ENCODE measurements around the gene CELA2B. TPM values are rescaled to one million over a fixed set of nuclear protein-coding genes. Genes with fewer than 3 reads are reported as not detected.

CELA2B gene
- total and polyA plus RNA-seq, 10 of the 15 experiments (the other 5 are each of a cell fraction or from before 2014, with no cell fraction given): not detected

DNA sequence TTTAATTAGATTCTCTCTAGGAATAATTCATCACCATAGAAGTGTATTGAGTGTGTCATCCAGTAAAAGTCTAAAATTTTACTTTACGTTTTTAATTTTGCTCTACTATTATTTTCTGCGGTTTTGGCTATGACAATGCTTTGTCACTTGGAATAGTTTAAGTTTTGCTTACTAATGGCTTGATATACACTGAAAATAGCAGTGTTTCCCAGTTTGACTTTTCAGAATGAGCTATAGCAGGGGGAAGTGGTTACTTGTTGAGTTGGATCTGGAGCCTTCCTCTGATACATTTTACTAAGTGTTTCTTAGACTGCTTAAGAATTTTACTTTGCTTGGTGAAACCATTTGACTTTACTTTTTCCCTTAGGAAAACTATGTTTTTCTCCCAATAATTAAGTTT, 55.8 kb downstream of the CELA2B start (continued):
- TF ChIP-seq, protein P1, sequence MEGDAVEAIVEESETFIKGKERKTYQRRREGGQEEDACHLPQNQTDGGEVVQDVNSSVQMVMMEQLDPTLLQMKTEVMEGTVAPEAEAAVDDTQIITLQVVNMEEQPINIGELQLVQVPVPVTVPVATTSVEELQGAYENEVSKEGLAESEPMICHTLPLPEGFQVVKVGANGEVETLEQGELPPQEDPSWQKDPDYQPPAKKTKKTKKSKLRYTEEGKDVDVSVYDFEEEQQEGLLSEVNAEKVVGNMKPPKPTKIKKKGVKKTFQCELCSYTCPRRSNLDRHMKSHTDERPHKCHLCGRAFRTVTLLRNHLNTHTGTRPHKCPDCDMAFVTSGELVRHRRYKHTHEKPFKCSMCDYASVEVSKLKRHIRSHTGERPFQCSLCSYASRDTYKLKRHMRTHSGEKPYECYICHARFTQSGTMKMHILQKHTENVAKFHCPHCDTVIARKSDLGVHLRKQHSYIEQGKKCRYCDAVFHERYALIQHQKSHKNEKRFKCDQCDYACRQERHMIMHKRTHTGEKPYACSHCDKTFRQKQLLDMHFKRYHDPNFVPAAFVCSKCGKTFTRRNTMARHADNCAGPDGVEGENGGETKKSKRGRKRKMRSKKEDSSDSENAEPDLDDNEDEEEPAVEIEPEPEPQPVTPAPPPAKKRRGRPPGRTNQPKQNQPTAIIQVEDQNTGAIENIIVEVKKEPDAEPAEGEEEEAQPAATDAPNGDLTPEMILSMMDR (IDR thresholded peaks at IDR 0.05 in 2 of 3, conservative IDR thresholded peaks at IDR 0.05 in 1 of 3; ENCODE audit: control insufficient read depth in 2 of 3, extremely low read depth in 1 of 3, insufficient read depth in 1 of 3, low read depth in 3 of 3, low read length in 3 of 3): no peak
- TF ChIP-seq ZZZ3 (IDR thresholded peaks at IDR 0.05; ENCODE audit: control insufficient read depth, insufficient read length, low read depth) (no peak), ZNF274 (IDR thresholded peaks at IDR 0.05; ENCODE audit: insufficient read depth, insufficient read length) (no peak), ZNF24 (IDR thresholded peaks at IDR 0.05) (no peak)

DNA sequence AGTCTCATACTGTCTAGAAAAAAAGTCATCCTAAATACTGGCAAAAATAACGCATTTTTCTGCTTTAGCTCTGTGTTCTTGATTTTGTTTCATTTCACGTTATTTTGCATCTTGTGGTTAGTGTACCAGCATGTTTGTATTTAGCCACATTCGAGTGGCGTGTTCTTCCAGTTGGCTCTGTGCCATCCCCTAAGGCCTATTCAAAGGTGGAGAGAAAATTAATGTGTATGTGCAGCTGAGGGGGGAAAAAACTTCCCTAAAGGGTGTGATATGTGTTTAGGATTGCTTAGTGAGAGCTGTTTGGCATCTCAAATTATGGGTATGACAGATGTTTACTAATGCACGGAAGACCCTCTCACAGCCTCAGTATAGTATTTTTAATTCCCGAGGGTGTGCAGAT, 62.9 kb downstream of the CELA2B start:
- Histone ChIP-seq H3K4me1 (ENCODE audit: control insufficient read depth, insufficient read depth, low read length) (no peaks in the 10 kb centered on the region), H3K4me3 (no peak overlapping the region), H4K20me1 (ENCODE audit: control insufficient read depth, insufficient read depth) (no peaks in the 10 kb centered on the region), H3K4me2 (ENCODE audit: control insufficient read depth, insufficient read depth) (no peak overlapping the region), H2AFZ (ENCODE audit: control insufficient read depth, low read depth, low read length) (no peak overlapping the region), H3K27ac (ENCODE audit: control insufficient read depth, insufficient read depth) (no peak overlapping the region), H3K79me2 (ENCODE audit: control insufficient read depth, insufficient read depth, low read length) (no peaks in the 10 kb centered on the region), H3K27me3 (replicated peaks in 1 of 2; ENCODE audit: control insufficient read depth in 2 of 2, insufficient read depth in 2 of 2, low read length in 1 of 2) (no peaks in the 10 kb centered on the region), H3K9me3 (replicated peaks; ENCODE audit: control insufficient read depth, insufficient read depth, low read length) (no peaks in the 10 kb centered on the region), H3K9ac (ENCODE audit: control insufficient read depth, insufficient read depth, low read length) (no peak overlapping the region), H3K36me3 (ENCODE audit: control insufficient read depth in 2 of 2, insufficient read depth in 2 of 2, low read length in 1 of 2) (peaks cover 0 to 28% of the 10 kb centered on the region in 2 experiments; a peak in 3 of 4 replicates)
- in situ Hi-C loops (cut with MboI): no loop called here
- 98% methylated on average over 6 of the region's 6 CpGs for WGBS (ENCODE audit: insufficient coverage, insufficient replicate concordance, low lambda C conversion rate, missing lambda C conversion rate)
- POLR2A ChIA-PET: no interaction called here
- FAIRE-seq (no peak), ATAC-seq (no peak), DNase-seq (ENCODE audit: low read depth, low spot score) (no peak)
- SMC1A ChIA-PET (ENCODE audit: uncharacterized antibody, unreplicated experiment): no interaction called here
- intact Hi-C loops (cut with micrococcal nuclease; ENCODE audit: unreplicated experiment): no loop called here
- BruUV-seq (replicated peaks): no TSS peak
- RAD21 ChIA-PET (ENCODE audit: unreplicated experiment): no interaction called here
- CTCF ChIA-PET: no interaction called here
- TF ChIP-seq PAX5 (IDR thresholded peaks at IDR 0.05; ENCODE audit: borderline replicate concordance, low read depth, low read length) (no peak), TBL1XR1 (IDR thresholded peaks at IDR 0.05; ENCODE audit: low read depth, low read length) (no peak), CBX5 (IDR thresholded peaks at IDR 0.05; ENCODE audit: low read depth) (no peak), BMI1 (IDR thresholded peaks at IDR 0.05; ENCODE audit: borderline replicate concordance) (no peak), CBX3 (IDR thresholded peaks at IDR 0.05; ENCODE audit: borderline replicate concordance, low read depth) (no peak), MXI1 (IDR thresholded peaks at IDR 0.05; ENCODE audit: low read depth, low read length) (no peak), SIX5 (IDR thresholded peaks at IDR 0.05; ENCODE audit: low read depth, low read length, severe bottlenecking) (no peak), HDGF (IDR thresholded peaks at IDR 0.05) (no peak), STAT3 (IDR thresholded peaks at IDR 0.05; ENCODE audit: low read depth, low read length) (no peak), SMAD1 (IDR thresholded peaks at IDR 0.05; ENCODE audit: low read depth, partially characterized antibody) (no peak), RAD21 (IDR thresholded peaks at IDR 0.05; ENCODE audit: insufficient read depth, low read depth, low read length) (no peak), IKZF2 (IDR thresholded peaks at IDR 0.05) (no peak)
- TF ChIP-seq, protein P2, sequence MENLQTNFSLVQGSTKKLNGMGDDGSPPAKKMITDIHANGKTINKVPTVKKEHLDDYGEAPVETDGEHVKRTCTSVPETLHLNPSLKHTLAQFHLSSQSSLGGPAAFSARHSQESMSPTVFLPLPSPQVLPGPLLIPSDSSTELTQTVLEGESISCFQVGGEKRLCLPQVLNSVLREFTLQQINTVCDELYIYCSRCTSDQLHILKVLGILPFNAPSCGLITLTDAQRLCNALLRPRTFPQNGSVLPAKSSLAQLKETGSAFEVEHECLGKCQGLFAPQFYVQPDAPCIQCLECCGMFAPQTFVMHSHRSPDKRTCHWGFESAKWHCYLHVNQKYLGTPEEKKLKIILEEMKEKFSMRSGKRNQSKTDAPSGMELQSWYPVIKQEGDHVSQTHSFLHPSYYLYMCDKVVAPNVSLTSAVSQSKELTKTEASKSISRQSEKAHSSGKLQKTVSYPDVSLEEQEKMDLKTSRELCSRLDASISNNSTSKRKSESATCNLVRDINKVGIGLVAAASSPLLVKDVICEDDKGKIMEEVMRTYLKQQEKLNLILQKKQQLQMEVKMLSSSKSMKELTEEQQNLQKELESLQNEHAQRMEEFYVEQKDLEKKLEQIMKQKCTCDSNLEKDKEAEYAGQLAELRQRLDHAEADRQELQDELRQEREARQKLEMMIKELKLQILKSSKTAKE (IDR thresholded peaks at IDR 0.05; ENCODE audit: low read depth, poor library complexity, severe bottlenecking): no peak
- TF ChIP-seq, protein P3, sequence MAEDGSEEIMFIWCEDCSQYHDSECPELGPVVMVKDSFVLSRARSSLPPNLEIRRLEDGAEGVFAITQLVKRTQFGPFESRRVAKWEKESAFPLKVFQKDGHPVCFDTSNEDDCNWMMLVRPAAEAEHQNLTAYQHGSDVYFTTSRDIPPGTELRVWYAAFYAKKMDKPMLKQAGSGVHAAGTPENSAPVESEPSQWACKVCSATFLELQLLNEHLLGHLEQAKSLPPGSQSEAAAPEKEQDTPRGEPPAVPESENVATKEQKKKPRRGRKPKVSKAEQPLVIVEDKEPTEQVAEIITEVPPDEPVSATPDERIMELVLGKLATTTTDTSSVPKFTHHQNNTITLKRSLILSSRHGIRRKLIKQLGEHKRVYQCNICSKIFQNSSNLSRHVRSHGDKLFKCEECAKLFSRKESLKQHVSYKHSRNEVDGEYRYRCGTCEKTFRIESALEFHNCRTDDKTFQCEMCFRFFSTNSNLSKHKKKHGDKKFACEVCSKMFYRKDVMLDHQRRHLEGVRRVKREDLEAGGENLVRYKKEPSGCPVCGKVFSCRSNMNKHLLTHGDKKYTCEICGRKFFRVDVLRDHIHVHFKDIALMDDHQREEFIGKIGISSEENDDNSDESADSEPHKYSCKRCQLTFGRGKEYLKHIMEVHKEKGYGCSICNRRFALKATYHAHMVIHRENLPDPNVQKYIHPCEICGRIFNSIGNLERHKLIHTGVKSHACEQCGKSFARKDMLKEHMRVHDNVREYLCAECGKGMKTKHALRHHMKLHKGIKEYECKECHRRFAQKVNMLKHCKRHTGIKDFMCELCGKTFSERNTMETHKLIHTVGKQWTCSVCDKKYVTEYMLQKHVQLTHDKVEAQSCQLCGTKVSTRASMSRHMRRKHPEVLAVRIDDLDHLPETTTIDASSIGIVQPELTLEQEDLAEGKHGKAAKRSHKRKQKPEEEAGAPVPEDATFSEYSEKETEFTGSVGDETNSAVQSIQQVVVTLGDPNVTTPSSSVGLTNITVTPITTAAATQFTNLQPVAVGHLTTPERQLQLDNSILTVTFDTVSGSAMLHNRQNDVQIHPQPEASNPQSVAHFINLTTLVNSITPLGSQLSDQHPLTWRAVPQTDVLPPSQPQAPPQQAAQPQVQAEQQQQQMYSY (CRISPR knock-in tag; IDR thresholded peaks at IDR 0.05): no peak

Measured in GM12878 (cell line).